Measurements from ENCODE around the gene CRACR2A.

The CRACR2A gene

DNA sequence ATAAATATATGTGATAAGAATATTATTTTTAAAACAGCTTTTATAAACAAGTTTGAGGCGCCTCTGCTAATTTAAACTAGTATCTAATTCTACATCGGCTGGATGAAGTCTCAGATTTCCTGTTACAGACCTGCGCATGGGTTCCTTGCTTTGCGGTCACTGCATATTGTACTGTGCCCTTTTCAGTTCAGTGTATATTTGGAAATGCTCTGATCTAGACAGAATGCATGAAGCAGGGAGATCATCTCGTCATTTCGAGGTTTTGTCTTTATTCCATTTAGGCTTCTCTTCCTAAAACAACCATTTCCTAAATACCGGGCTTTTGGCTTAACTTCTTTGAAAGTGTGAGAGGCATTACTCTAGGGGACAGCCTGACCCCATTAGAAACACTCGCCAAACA is 25.6 kb downstream of the CRACR2A start:
- Histone ChIP-seq H3K9ac (ENCODE audit: low read length) (no peak overlapping the region), H3K4me1 (ENCODE audit: insufficient read depth, low read length, severe bottlenecking) (no peaks in the 10 kb centered on the region), H3K36me3 (ENCODE audit: insufficient read depth, low read length) (peaks cover 74% of the 10 kb centered on the region), H3K27ac (ENCODE audit: low read depth, low read length, poor library complexity, severe bottlenecking) (no peak overlapping the region), H3K9me3 (ENCODE audit: low read length) (peaks cover 12% of the 10 kb centered on the region), H2AFZ (ENCODE audit: low read length) (no peak overlapping the region), H3K4me3 (ENCODE audit: low read depth, low read length, poor library complexity, severe bottlenecking) (no peak overlapping the region), H4K20me1 (ENCODE audit: insufficient read depth, low read length) (no peaks in the 10 kb centered on the region), H3K9me2 (ENCODE audit: low read depth, low read length) (no peaks in the 10 kb centered on the region), H3K4me2 (ENCODE audit: low read length) (no peak overlapping the region), H3K79me2 (ENCODE audit: insufficient read depth, low read length) (no peaks in the 10 kb centered on the region), H3K27me3 (ENCODE audit: insufficient read depth, low read length) (no peaks in the 10 kb centered on the region), H3F3A (ENCODE audit: insufficient read depth, low read length) (no peaks in the 10 kb centered on the region)
- no peak for TF ChIP-seq EZH2 (IDR thresholded peaks at IDR 0.05; ENCODE audit: borderline replicate concordance, low read length)
- TF ChIP-seq, protein P1, sequence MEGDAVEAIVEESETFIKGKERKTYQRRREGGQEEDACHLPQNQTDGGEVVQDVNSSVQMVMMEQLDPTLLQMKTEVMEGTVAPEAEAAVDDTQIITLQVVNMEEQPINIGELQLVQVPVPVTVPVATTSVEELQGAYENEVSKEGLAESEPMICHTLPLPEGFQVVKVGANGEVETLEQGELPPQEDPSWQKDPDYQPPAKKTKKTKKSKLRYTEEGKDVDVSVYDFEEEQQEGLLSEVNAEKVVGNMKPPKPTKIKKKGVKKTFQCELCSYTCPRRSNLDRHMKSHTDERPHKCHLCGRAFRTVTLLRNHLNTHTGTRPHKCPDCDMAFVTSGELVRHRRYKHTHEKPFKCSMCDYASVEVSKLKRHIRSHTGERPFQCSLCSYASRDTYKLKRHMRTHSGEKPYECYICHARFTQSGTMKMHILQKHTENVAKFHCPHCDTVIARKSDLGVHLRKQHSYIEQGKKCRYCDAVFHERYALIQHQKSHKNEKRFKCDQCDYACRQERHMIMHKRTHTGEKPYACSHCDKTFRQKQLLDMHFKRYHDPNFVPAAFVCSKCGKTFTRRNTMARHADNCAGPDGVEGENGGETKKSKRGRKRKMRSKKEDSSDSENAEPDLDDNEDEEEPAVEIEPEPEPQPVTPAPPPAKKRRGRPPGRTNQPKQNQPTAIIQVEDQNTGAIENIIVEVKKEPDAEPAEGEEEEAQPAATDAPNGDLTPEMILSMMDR (IDR thresholded peaks at IDR 0.05; ENCODE audit: low read length), result no peak

DNA sequence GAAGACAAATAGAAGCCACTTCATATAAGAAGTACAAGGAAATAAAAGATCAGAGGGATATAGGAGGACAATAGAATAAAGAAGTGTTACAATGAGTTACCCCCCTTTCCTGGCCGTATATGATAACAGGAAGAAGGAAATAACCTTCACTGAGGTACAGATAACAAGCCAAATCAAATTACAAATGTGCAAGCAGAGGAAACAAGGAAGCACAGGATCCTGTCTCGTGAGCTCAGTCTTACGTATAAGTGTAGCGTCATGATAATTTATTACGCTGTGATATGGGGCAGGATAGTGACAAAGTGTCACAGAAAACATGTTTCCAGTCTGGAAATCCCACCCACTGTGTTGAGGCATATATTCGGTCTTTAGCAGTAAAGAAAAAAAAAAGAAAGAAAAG is 26.5 kb downstream of the CRACR2A start:
- H3F3A ChIP-seq (ENCODE audit: insufficient read depth, low read length), result no peaks in the 10 kb centered on the region
- no peaks in the 10 kb centered on the region for H3K4me1 ChIP-seq (ENCODE audit: insufficient read depth, low read length, severe bottlenecking)
- H3K27ac ChIP-seq (ENCODE audit: low read depth, low read length, poor library complexity, severe bottlenecking), result no peak overlapping the region
- no peaks in the 10 kb centered on the region for H3K9me2 ChIP-seq (ENCODE audit: low read depth, low read length)
- no peak for TF ChIP-seq EZH2 (IDR thresholded peaks at IDR 0.05; ENCODE audit: borderline replicate concordance, low read length)
- TF ChIP-seq, protein P1 (IDR thresholded peaks at IDR 0.05; ENCODE audit: low read length), result no peak
- no peak overlapping the region for H3K4me3 ChIP-seq (ENCODE audit: low read depth, low read length, poor library complexity, severe bottlenecking)
- H2AFZ ChIP-seq (ENCODE audit: low read length), result no peak overlapping the region
- peaks cover 15% of the 10 kb centered on the region for H3K9me3 ChIP-seq (ENCODE audit: low read length)
- H4K20me1 ChIP-seq (ENCODE audit: insufficient read depth, low read length), result no peaks in the 10 kb centered on the region
- no peaks in the 10 kb centered on the region for H3K79me2 ChIP-seq (ENCODE audit: insufficient read depth, low read length)
- H3K9ac ChIP-seq (ENCODE audit: low read length), result no peak overlapping the region
- H3K27me3 ChIP-seq (ENCODE audit: insufficient read depth, low read length), result no peaks in the 10 kb centered on the region
- H3K4me2 ChIP-seq (ENCODE audit: low read length), result no peak overlapping the region
- H3K36me3 ChIP-seq (ENCODE audit: insufficient read depth, low read length), result peaks cover 78% of the 10 kb centered on the region

DNA sequence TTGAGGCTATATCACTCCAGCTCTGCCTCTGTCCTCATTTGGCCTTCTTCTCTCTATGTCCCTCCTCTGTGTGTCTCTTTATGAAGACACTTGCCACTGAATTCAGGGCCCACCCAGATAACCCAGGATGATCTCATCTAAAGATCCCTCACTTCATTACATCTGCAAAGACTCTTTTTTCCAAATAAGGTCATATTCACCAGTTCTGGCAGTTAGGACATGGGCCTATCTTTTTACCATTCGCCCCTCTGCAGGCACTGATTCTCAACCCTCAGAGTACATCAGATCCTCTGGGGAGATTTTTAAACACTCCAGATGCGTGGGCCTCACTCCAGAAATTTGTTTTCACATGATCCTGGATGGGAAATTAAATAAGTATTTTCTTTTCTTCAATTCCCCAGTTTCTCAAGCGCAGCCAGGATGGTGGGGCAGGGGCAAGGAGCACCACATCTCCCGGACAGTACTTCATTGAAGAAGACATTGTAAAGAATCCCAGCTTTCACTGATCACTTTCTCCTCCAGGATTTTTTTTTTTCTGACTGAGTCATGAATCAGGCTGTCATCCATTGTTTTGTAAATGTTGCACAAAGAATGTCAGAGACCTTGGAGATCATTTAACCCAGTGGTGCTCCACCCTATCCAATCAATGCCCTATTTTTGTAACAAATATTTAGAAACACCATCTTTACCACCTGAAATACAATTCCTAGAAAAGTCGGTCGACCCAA is 27.4 kb downstream of the CRACR2A start:
- Histone ChIP-seq H3K9me3 (ENCODE audit: low read length) (peaks cover 15% of the 10 kb centered on the region), H3K9me2 (ENCODE audit: low read depth, low read length) (no peaks in the 10 kb centered on the region), H3F3A (ENCODE audit: insufficient read depth, low read length) (no peaks in the 10 kb centered on the region), H3K36me3 (ENCODE audit: insufficient read depth, low read length) (peaks cover 72% of the 10 kb centered on the region), H3K4me3 (ENCODE audit: low read depth, low read length, poor library complexity, severe bottlenecking) (no peak overlapping the region), H4K20me1 (ENCODE audit: insufficient read depth, low read length) (no peaks in the 10 kb centered on the region), H3K79me2 (ENCODE audit: insufficient read depth, low read length) (no peaks in the 10 kb centered on the region), H2AFZ (ENCODE audit: low read length) (no peak overlapping the region), H3K4me2 (ENCODE audit: low read length) (no peak overlapping the region), H3K4me1 (ENCODE audit: insufficient read depth, low read length, severe bottlenecking) (no peaks in the 10 kb centered on the region), H3K27ac (ENCODE audit: low read depth, low read length, poor library complexity, severe bottlenecking) (no peak overlapping the region), H3K27me3 (ENCODE audit: insufficient read depth, low read length) (no peaks in the 10 kb centered on the region), H3K9ac (ENCODE audit: low read length) (no peak overlapping the region)
- TF ChIP-seq, protein P1 (IDR thresholded peaks at IDR 0.05; ENCODE audit: low read length), result no peak
- TF ChIP-seq EZH2 (IDR thresholded peaks at IDR 0.05; ENCODE audit: borderline replicate concordance, low read length), result no peak

Data from OCI-LY1 (cell line).